H1 (cell line): Measurements from ENCODE around the gene TLR8. TPM values are rescaled to one million over a fixed set of nuclear protein-coding genes. Genes with fewer than 3 reads are reported as not detected.

Experiments used
- BACH1 ChIP-seq: IDR thresholded peaks from 2 replicates; pipeline ENCODE4 v1.6.1; 2012; ENCODE audit warnings: low read length, improper control_type of control experiment
- EP300 ChIP-seq, 2 experiments: IDR thresholded peaks; 1 replicate in 1 of 2; 2 replicates in 1 of 2; pipeline ENCODE4 v1.6.1; 2011 to 2012; ENCODE audit warnings: low read depth in 2 of 2, low read length in 2 of 2, mild to moderate bottlenecking in 2 of 2, borderline replicate concordance in 1 of 2, inconsistent platforms in 1 of 2, moderate library complexity in 1 of 2
- GTF2F1 ChIP-seq: IDR thresholded peaks from 2 replicates; pipeline ENCODE4 v1.6.1; 2012; ENCODE audit warnings: low read depth, low read length, improper control_type of control experiment, borderline replicate concordance
- JUND ChIP-seq: IDR thresholded peaks from 2 replicates; pipeline ENCODE4 v1.6.1; 2011; ENCODE audit warnings: mild to moderate bottlenecking, improper control_type of control experiment, low read length
- SP4 ChIP-seq: IDR thresholded peaks from 2 replicates; pipeline ENCODE4 v1.6.1; 2012; ENCODE audit warnings: low read length, inconsistent platforms
- USF2 ChIP-seq: IDR thresholded peaks from 2 replicates; pipeline ENCODE4 v1.6.1; 2011; ENCODE audit warnings: low read length, improper control_type of control experiment
- polyA plus RNA-seq, 7 experiments: library from polyadenylated mRNA; depleted of rRNA in 3 of 7; stranded (reverse) in 5 of 7; unstranded in 2 of 7; fragments of >200 nt in 5 of 7; fragments of 200-250 nt in 2 of 7; gene quantifications; 1 replicate in 5 of 7; 2 replicates in 1 of 7; 4 replicates in 1 of 7; pipeline versions ENCODE4 v1.2.1 to v1.2.3, GENCODE V29; 2011 to 2013; ENCODE audit warnings: missing spikeins in 2 of 7, mixed read lengths in 2 of 7
- total RNA-seq: library from RNA; stranded (reverse); fragmentation: NEBNext Ultra II Directional; extraction: Animal tissue kit (Norgen Biotek cat#: 25700); gene quantifications from 2 replicates; pipeline ENCODE4 v1.2.1, GENCODE V29; 2021

TLR8 gene
- total and polyA plus RNA-seq, 2 of the 8 experiments (the other 6 are each of a cell fraction or from before 2014, with no cell fraction given), result not detected

GRCh38 chrX:12951595-12951975 is 45.2 kb downstream of the TLR8 start (continued):
- TF ChIP-seq EP300 (IDR thresholded peaks at IDR 0.05; ENCODE audit: borderline replicate concordance in 1 of 2, low read depth in 2 of 2, low read length in 2 of 2) (no peak), GTF2F1 (no peak), BACH1 (no peak), JUND (no peak), USF2 (no peak), SP4 (no peak)
